ENCODE results near the gene SCN8A. TPM values are rescaled to one million over a fixed set of nuclear protein-coding genes. Genes with fewer than 3 reads are reported as not detected.

Gene SCN8A
- total RNA-seq, 1 experiment from 2014 or later = 4.3 TPM

DNA sequence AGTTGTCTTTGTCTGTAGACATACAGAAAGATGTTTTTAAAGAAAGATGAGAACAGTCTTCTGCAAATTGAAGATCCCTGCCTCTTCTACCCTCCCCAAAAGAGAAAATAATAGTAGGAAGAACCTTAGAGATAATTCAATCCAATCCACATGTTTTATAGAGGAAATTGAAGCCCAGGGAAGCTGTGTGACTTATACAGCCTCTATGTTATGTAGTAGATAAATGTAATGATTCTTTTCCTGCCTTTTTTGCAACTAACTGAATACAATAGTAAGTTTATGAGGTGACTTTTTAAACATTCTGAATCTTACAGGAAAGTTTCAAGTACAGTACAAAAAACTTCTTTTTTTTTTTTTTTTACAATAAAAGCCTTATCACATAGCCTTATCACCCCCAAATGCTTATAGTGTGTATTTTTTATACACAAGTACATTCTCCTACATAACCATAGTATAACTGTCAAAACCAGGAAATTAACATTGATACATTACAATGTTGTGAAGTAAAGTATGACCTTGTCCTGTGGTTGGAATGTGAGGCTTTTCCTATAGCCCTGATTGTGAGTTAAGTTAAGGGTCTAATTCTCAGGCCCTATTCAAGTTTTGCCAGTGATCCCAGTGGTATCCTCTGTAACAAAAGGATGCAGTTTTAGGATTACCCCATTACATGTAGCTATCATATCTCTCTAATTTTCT lies 163.1 kb downstream of the SCN8A start:
- Histone ChIP-seq H3K4me1 (replicated peaks) (no peaks in the 10 kb centered on the region), H3K4me3 (no peak overlapping the region), H3K27me3 (replicated peaks) (no peaks in the 10 kb centered on the region), H3K9me3 (replicated peaks) (no peaks in the 10 kb centered on the region), H3K27ac (no peak overlapping the region), H3K36me3 (peaks cover 7% of the 10 kb centered on the region; the same call in 1 of the 2 replicates)
- DNase-seq (ENCODE audit: low read depth in 1 of 2, low spot score in 2 of 2) = no peak

DNA sequence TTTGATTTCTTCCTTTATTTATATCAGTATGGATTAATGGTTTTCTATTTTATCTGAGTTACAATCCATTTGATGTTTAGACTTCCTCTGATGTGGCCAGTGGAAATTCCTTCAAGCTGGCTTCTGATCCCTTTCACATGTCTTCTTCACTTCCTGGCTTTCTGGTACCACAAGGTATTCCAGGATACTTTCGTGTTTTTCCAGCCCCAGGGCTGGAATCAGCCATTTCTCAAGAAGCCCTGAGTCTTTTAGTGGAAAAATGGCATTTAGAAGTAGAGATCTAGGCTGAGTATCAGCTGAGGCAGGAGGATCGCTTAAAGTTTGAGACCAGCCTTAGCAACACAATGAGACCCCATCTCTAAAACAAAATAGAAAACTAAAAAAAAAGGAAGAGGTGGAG lies 164.2 kb downstream of the SCN8A start:
- no peak overlapping the region for H3K4me3 ChIP-seq
- DNase-seq (ENCODE audit: low read depth in 1 of 2, low spot score in 2 of 2) = no peak
- no peaks in the 10 kb centered on the region for H3K27me3 ChIP-seq (replicated peaks)
- H3K4me1 ChIP-seq (replicated peaks) = no peaks in the 10 kb centered on the region
- H3K27ac ChIP-seq = no peak overlapping the region
- no peaks in the 10 kb centered on the region for H3K9me3 ChIP-seq (replicated peaks)
- H3K36me3 ChIP-seq = peaks cover 7% of the 10 kb centered on the region; the same call in 1 of the 2 replicates

DNA sequence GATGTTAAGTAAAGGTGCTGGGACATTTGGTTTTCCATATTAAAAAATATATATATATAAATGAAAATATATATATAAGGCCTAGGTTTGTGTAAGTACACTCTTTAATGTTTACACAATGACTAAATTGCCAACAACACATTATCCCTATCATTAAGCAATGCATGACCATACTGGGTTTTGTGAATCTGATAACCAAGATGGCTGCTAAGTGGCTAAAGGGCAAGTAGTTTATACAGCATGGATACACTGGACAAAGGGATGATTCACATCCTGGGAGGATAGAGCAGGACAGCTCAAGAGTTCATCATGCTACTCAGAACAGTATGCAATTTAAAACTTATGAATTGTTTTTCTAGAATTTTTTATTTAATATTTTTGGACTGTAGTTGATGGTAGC lies 168.1 kb downstream of the SCN8A start:
- no peaks in the 10 kb centered on the region for H3K27me3 ChIP-seq (replicated peaks)
- no peak for DNase-seq (ENCODE audit: low read depth in 1 of 2, low spot score in 2 of 2)
- H3K4me3 ChIP-seq = no peak overlapping the region
- H3K36me3 ChIP-seq = no peaks in the 10 kb centered on the region
- no peak overlapping the region for H3K27ac ChIP-seq
- H3K4me1 ChIP-seq (replicated peaks) = no peaks in the 10 kb centered on the region
- no peaks in the 10 kb centered on the region for H3K9me3 ChIP-seq (replicated peaks)

DNA sequence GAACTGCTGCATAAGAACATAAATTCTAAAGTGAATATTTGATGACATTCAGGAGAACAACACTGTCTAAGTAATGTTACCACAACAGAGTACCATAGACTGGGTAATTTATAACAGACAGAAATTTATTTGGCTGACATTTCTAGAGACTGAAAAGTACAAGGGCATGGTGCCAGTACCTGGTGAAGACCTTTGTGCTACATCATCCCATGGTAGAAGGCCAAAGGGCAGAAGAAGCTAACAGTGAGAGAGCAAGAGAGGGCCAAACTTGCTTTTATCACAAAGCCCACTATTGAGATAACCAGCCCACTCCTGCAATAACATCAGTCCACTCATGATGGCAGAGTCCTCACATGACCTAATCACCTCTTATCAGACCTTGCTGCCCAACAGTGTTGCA lies 168.7 kb downstream of the SCN8A start:
- Histone ChIP-seq H3K36me3 (no peaks in the 10 kb centered on the region), H3K4me3 (no peak overlapping the region), H3K9me3 (replicated peaks) (no peaks in the 10 kb centered on the region), H3K27ac (no peak overlapping the region), H3K27me3 (replicated peaks) (no peaks in the 10 kb centered on the region), H3K4me1 (replicated peaks) (no peaks in the 10 kb centered on the region)
- DNase-seq (ENCODE audit: low read depth in 1 of 2, low spot score in 2 of 2) = no peak

DNA sequence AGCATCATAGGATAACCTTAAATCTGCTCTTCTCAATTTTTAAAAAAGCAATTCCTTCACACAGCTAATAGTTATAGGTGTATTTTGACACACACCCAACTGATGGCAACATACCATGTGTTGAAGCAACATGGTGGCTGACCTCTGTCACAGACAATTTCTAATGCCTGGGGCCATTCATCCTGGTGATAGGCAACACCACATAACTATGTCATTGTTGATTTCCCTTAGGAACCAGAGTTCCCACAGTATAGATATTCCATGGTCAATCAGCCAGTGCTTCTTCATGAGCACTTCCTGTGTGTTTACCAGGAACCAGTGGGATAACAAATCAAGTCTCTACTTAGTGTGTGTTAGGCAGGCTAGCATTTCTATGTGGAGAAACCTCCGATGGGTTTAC lies 169.2 kb downstream of the SCN8A start:
- DNase-seq (ENCODE audit: low read depth in 1 of 2, low spot score in 2 of 2) = no peak
- Histone ChIP-seq H3K27me3 (replicated peaks) (no peaks in the 10 kb centered on the region), H3K27ac (no peak overlapping the region), H3K36me3 (no peaks in the 10 kb centered on the region), H3K9me3 (replicated peaks) (no peaks in the 10 kb centered on the region), H3K4me3 (no peak overlapping the region), H3K4me1 (replicated peaks) (no peaks in the 10 kb centered on the region)

DNA sequence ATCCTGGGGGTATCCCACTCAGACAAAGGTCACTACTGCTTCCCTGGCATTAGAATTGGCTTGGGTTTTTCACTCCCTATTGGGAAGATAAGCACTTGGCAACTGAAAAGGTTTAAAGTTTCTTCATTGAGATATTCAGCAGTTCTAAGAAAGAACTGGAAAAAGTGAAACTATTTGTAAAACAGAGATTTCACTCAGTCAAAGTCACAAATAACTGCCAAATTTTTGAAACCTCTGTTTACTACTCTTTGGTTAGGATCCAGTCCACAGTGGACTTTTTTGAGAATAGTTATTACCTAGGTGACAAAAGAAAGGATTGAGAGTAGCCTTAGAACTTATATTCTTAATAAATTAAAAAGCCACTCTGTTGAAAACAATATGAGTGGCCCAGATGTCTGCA lies 172.7 kb downstream of the SCN8A start:
- no peak for DNase-seq (ENCODE audit: low read depth in 1 of 2, low spot score in 2 of 2)
- H3K36me3 ChIP-seq = no peaks in the 10 kb centered on the region
- no peaks in the 10 kb centered on the region for H3K9me3 ChIP-seq (replicated peaks)
- H3K27me3 ChIP-seq (replicated peaks) = no peaks in the 10 kb centered on the region
- H3K4me1 ChIP-seq (replicated peaks) = no peaks in the 10 kb centered on the region
- no peak overlapping the region for H3K27ac ChIP-seq
- H3K4me3 ChIP-seq = no peak overlapping the region

DNA sequence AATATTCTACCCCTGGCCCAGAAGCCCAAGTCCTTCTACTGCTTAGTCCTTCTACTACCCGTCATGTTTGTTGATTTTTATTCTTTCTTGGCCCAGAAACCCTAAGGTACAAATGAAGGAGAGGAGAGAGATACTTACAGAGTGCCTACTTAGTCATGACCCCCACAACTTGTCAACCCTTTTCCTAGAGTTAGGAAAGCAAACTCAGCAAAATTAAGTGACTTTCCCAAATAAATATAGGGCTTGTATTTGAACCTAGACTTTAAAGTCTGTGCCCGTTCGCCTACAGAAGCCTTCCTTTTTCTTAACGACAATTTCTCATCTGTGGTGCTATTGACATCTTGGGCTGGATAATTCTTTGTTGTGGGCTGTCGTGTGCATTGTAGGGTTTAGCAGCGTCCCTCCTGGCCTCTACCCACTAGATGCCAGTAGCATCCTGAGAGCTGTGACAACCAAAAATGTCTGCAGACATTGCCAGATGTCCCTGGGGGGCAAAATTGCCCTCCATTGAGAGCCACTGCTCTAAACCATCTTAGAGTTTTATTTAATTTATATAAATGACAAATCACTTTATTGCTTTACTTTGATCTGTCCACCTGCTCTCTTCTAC lies 175.1 kb downstream of the SCN8A start:
- H3K4me3 ChIP-seq = no peak overlapping the region
- no peak for DNase-seq (ENCODE audit: low read depth in 1 of 2, low spot score in 2 of 2)
- H3K27ac ChIP-seq = no peak overlapping the region
- no peaks in the 10 kb centered on the region for H3K4me1 ChIP-seq (replicated peaks)
- H3K36me3 ChIP-seq = no peaks in the 10 kb centered on the region
- H3K9me3 ChIP-seq (replicated peaks) = no peaks in the 10 kb centered on the region
- H3K27me3 ChIP-seq (replicated peaks) = no peaks in the 10 kb centered on the region

DNA sequence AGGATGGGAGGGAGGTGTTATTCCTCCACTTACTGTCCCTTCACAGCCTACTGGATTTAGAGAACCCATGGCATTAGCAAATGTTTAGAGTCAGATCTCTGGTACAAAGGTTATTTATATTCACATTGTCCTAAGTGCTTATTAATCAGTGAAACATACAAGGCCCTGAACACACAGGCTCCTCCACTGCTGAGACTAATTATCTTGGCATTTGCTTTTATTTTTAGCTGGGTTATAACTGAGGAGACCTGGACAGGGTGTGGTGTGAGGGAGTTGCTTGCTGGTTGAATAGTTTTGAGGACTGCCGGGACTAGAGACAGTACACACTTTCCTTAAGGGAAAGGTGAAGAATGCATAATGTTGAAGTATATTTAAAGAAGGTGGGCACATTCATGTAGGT lies 180.0 kb downstream of the SCN8A start:
- Histone ChIP-seq H3K27me3 (replicated peaks) (no peaks in the 10 kb centered on the region), H3K9me3 (replicated peaks) (no peaks in the 10 kb centered on the region), H3K36me3 (no peaks in the 10 kb centered on the region), H3K4me1 (replicated peaks) (0 out of 2 replicates have a peak, but pooled peaks cover 4% of the 10 kb centered on the region), H3K27ac (no peak overlapping the region), H3K4me3 (no peak overlapping the region)
- DNase-seq (ENCODE audit: low read depth in 1 of 2, low spot score in 2 of 2) = no peak

DNA sequence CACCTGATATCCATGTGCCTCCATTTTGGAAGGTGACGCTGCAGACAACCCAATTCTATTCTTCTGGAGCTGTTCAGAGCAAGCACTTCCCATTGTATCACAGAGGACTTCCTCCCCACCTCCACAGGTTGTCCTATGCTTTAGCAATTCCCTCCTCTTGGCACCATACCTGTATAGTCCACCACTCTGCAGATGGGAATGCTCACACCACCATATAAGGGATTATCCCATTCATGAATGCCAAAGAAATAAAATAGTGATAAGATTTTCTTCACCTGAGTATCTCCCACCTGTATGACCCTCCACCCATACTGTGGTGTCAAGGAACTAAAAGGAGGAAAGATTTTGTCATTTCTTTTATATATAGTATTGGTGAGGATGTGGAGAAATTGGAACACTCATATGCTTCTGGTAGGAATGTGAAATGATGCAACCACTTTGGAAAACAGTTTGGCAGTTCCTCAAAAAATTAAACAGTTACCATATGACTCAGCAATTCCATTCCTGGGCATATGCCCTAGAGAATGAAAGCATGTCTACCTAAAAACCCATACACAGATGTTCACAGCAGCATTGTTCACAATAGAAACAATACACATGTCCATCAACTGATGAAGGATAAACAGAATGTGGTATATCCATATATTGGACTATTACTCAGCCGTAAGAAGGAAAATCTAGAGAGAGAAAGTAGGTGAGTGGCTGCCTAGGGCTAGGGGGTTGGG lies 182.3 kb downstream of the SCN8A start:
- H3K4me1 ChIP-seq (replicated peaks) = 0 out of 2 replicates have a peak, but pooled peaks cover 4% of the 10 kb centered on the region
- H3K9me3 ChIP-seq (replicated peaks) = no peaks in the 10 kb centered on the region
- no peak overlapping the region for H3K4me3 ChIP-seq
- no peaks in the 10 kb centered on the region for H3K27me3 ChIP-seq (replicated peaks)
- H3K27ac ChIP-seq = no peak overlapping the region
- DNase-seq (ENCODE audit: low read depth in 1 of 2, low spot score in 2 of 2) = peak in 1 of 2 experiments; percentile 7
- no peaks in the 10 kb centered on the region for H3K36me3 ChIP-seq

DNA sequence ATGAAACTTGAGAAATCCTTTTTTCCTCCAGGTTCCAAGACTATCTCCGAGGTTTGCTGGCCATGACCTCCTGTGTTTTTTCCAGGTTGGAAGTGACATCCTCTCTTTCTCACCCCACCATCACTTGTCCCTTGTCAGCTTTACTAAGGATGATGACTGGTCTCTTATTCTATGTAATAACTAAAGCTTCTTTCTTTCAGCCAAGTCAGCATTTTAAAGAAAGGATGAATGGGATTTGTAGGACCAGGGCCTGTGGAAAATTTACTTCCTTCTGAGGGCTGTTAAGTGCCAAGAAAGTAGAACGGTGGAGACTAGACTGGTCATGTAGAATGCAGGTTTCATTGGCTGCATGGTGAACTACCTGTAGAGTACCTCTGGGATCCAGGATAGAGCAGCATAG lies 183.9 kb downstream of the SCN8A start:
- Histone ChIP-seq H3K27me3 (replicated peaks) (no peaks in the 10 kb centered on the region), H3K4me3 (no peak overlapping the region), H3K27ac (no peak overlapping the region), H3K9me3 (replicated peaks) (no peaks in the 10 kb centered on the region), H3K36me3 (no peaks in the 10 kb centered on the region), H3K4me1 (replicated peaks) (0 out of 2 replicates have a peak, but pooled peaks cover 4% of the 10 kb centered on the region)
- no peak for DNase-seq (ENCODE audit: low read depth in 1 of 2, low spot score in 2 of 2)

DNA sequence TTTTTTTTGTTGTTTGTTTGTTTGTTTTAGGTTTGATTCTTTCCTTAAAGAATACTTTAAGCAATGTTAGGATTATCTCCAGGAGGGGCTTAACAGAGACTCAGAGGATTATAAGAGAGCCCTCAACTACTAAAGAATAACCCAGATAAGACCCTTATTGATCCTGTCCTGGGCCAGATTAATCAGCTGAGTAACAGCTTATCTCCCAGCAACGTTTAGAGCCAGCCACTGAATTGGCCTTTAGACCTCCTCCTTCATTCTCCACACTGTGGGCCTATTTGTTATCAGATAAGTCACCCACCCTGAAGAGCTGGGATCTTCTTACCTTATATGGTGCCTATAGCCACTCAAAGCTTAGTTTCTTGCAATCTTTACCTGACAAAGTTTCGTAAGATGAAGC lies 186.4 kb downstream of the SCN8A start:
- Histone ChIP-seq H3K36me3 (no peaks in the 10 kb centered on the region), H3K4me3 (no peak overlapping the region), H3K4me1 (replicated peaks) (0 out of 2 replicates have a peak, but pooled peaks cover 4% of the 10 kb centered on the region), H3K27ac (no peak overlapping the region), H3K27me3 (replicated peaks) (no peaks in the 10 kb centered on the region), H3K9me3 (replicated peaks) (no peaks in the 10 kb centered on the region)
- DNase-seq (ENCODE audit: low read depth in 1 of 2, low spot score in 2 of 2) = no peak

DNA sequence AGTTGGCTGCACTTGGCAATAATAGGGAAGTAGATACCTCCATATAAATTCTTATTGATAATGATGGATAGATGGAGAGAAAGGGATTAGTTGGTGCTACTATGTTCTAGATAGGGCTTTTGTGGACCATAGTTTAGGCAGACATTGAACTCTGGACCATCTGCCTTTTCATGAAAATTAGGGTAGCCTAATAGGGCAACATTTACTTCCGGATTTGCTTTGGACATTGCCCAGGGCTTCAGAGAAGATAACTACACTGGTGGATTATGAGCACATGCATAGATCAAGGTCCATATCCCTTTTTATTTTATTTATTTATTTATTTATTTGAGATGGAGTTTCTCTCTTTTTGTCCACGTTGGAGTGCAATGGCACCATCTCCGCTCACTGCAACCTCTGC lies 186.9 kb downstream of the SCN8A start:
- H3K9me3 ChIP-seq (replicated peaks) = no peaks in the 10 kb centered on the region
- no peak for DNase-seq (ENCODE audit: low read depth in 1 of 2, low spot score in 2 of 2)
- no peak overlapping the region for H3K27ac ChIP-seq

DNA sequence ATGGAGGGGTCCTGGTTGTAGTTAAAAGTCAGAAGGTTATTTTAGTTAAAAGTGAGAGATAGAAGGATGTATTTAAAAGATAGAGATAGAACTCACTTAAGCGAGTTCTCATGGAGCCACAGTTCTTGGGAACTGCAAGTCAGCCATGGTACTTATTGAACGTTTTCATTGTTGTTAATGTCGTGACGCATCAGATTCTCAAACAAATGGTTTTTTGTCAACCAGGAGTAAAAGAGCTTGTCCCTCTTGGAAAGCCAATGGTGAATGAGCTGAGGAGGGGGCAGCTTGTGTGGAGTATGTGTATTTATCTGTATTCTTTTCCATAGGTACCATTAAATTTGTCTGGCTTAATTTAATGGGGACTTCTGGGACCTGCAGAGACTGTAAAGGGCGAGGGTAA lies 188.8 kb downstream of the SCN8A start:
- H3K4me3 ChIP-seq = no peak overlapping the region
- no peaks in the 10 kb centered on the region for H3K9me3 ChIP-seq (replicated peaks)
- no peak for DNase-seq (ENCODE audit: low read depth in 1 of 2, low spot score in 2 of 2)
- no peaks in the 10 kb centered on the region for H3K27me3 ChIP-seq (replicated peaks)
- H3K36me3 ChIP-seq = no peaks in the 10 kb centered on the region
- no peak overlapping the region for H3K27ac ChIP-seq
- H3K4me1 ChIP-seq (replicated peaks) = no peaks in the 10 kb centered on the region

More for the DNA sequence above, 186.9 kb downstream of the SCN8A start:
- Histone ChIP-seq H3K27me3 (replicated peaks) (no peaks in the 10 kb centered on the region), H3K36me3 (no peaks in the 10 kb centered on the region), H3K4me3 (no peak overlapping the region), H3K4me1 (replicated peaks) (0 out of 2 replicates have a peak, but pooled peaks cover 4% of the 10 kb centered on the region)

DNA sequence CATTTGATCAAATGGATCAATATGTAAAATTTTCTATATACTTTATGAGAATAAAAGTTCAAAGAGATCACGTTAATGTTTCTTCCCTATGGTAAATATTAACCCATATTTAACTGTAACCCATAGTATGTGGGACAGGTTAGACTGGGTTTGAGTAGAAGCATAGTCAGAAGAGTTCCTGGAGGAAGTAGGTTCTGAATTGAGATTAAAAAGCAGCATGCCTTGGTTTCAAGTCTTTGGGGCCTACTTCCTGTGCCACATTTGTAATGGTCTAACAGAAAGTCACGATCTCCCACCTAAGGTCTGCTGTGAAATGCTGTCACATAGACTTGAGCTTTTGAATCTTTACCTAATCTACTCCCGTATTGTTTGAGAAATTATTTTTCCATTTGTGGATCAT lies 193.7 kb downstream of the SCN8A start:
- DNase-seq (ENCODE audit: low read depth in 1 of 2, low spot score in 2 of 2) = no peak
- no peak overlapping the region for H3K4me3 ChIP-seq
- H3K27me3 ChIP-seq (replicated peaks) = no peaks in the 10 kb centered on the region
- H3K4me1 ChIP-seq (replicated peaks) = peaks cover 10% of the 10 kb centered on the region
- H3K36me3 ChIP-seq = no peaks in the 10 kb centered on the region
- H3K9me3 ChIP-seq (replicated peaks) = no peaks in the 10 kb centered on the region
- no peak overlapping the region for H3K27ac ChIP-seq
